ENCODE data around the gene DGKH. TPM values are rescaled to one million over a fixed set of nuclear protein-coding genes. Genes with fewer than 3 reads are reported as not detected.
A peak's percentile ranks its signal among the peaks of the same experiment; 100 is the strongest.

The DGKH gene
- total and polyA plus RNA-seq, 10 of the 15 experiments (the other 5 are each of a cell fraction or from before 2014, with no cell fraction given) = 1.3 to 15.2 (median 7.3) TPM

GRCh38 chr13:42140494-42140893 lies 92.0 kb downstream of the DGKH start:
- peak; percentile 90 for ATAC-seq
- no peak overlapping the region for H2AFZ ChIP-seq (ENCODE audit: control insufficient read depth, low read depth, low read length)
- SMC1A ChIA-PET (ENCODE audit: uncharacterized antibody, unreplicated experiment) = interaction anchor here (0.9 to 1.2 kb wide), 3 partner anchors 13 to 43 kb away, joined by 3 to 4 read pairs (median 3); no protein-coding TSS in a partner anchor
- H3K4me2 ChIP-seq (ENCODE audit: control insufficient read depth, insufficient read depth) = no peak overlapping the region
- CTCF ChIA-PET = no interaction called here
- RAD21 ChIA-PET (ENCODE audit: unreplicated experiment) = interaction anchor here (0.7 to 1.0 kb wide), 2 partner anchors 10 to 20 kb away, joined by 3 read pairs; no protein-coding TSS in a partner anchor
- no peak for DNase-seq (ENCODE audit: low read depth, low spot score)
- H3K4me3 ChIP-seq = no peak overlapping the region
- 50% methylated on average over 2 of the region's 2 CpGs for WGBS (ENCODE audit: insufficient coverage, insufficient replicate concordance, low lambda C conversion rate, missing lambda C conversion rate)
- no peak overlapping the region for H3K27ac ChIP-seq (ENCODE audit: control insufficient read depth, insufficient read depth)
- no peaks in the 10 kb centered on the region for H3K27me3 ChIP-seq (replicated peaks in 1 of 2; ENCODE audit: control insufficient read depth in 2 of 2, insufficient read depth in 2 of 2, low read length in 1 of 2)
- in situ Hi-C loops (cut with MboI) = no loop called here
- H3K36me3 ChIP-seq (ENCODE audit: control insufficient read depth in 2 of 2, insufficient read depth in 2 of 2, low read length in 1 of 2) = peaks cover 0 to 3% of the 10 kb centered on the region in 2 experiments; a peak in 1 of 4 replicates
- H3K4me1 ChIP-seq (ENCODE audit: control insufficient read depth, insufficient read depth, low read length) = no peaks in the 10 kb centered on the region; the same call in 1 of the 2 replicates
- peaks cover 2% of the 10 kb centered on the region; the same call in 1 of the 3 replicates for H3K9me3 ChIP-seq (replicated peaks; ENCODE audit: control insufficient read depth, insufficient read depth, low read length)
- H3K9ac ChIP-seq (ENCODE audit: control insufficient read depth, insufficient read depth, low read length) = no peak overlapping the region
- no peak for FAIRE-seq
- POLR2A ChIA-PET = no interaction called here
- BruUV-seq (replicated peaks) = no TSS peak
- intact Hi-C loops (cut with micrococcal nuclease; ENCODE audit: unreplicated experiment) = no loop called here
- H3K79me2 ChIP-seq (ENCODE audit: control insufficient read depth, insufficient read depth, low read length) = no peaks in the 10 kb centered on the region
- H4K20me1 ChIP-seq (ENCODE audit: control insufficient read depth, insufficient read depth) = no peaks in the 10 kb centered on the region
- peak; percentile 62; the same call in 1 of the 2 replicates for TF ChIP-seq RELB (IDR thresholded peaks at IDR 0.05; ENCODE audit: low read depth)
- TF ChIP-seq RAD21 (IDR thresholded peaks at IDR 0.05; ENCODE audit: insufficient read depth, low read depth, low read length) = no peak
- TF ChIP-seq ZBTB40 (IDR thresholded peaks at IDR 0.05; ENCODE audit: borderline replicate concordance) = no peak
- TF ChIP-seq ZNF207 (IDR thresholded peaks at IDR 0.05; ENCODE audit: borderline replicate concordance) = no peak
- TF ChIP-seq RBBP5 (conservative IDR thresholded peaks at IDR 0.05) = no peak
- TF ChIP-seq FOXK2 (IDR thresholded peaks at IDR 0.05) = no peak
- no peak for TF ChIP-seq CHD4 (IDR thresholded peaks at IDR 0.05)
- no peak for TF ChIP-seq CBX5 (IDR thresholded peaks at IDR 0.05; ENCODE audit: low read depth)
- peak; percentile 35; the same call in 1 of the 2 replicates for TF ChIP-seq JUNB (IDR thresholded peaks at IDR 0.05)
- TF ChIP-seq USF2 (IDR thresholded peaks at IDR 0.05; ENCODE audit: borderline replicate concordance, low read depth, low read length) = no peak
- TF ChIP-seq SREBF1 (IDR thresholded peaks at IDR 0.05; ENCODE audit: low read length) = no peak
- no peak for TF ChIP-seq ZNF384 (IDR thresholded peaks at IDR 0.05; ENCODE audit: borderline replicate concordance, low read depth, low read length)
- 0 out of 2 replicates have a peak, but pooled peaks have one; percentile 29 for TF ChIP-seq FOXM1 (IDR thresholded peaks at IDR 0.05; ENCODE audit: low read depth, low read length)
- TF ChIP-seq ZZZ3 (IDR thresholded peaks at IDR 0.05; ENCODE audit: control insufficient read depth, insufficient read length, low read depth) = no peak
- no peak for TF ChIP-seq POLR2AphosphoS5 (IDR thresholded peaks at IDR 0.05; ENCODE audit: low read length)
- no peak for TF ChIP-seq MEF2A (IDR thresholded peaks at IDR 0.05; ENCODE audit: insufficient read depth, low read depth, low read length)
- TF ChIP-seq POLR2A (IDR thresholded peaks at IDR 0.05; ENCODE audit: low read depth, low read length) = no peak
- no peak for TF ChIP-seq SUPT20H (IDR thresholded peaks at IDR 0.05; ENCODE audit: borderline replicate concordance, control insufficient read depth, low read depth, low read length)
- no peak for TF ChIP-seq SRF (IDR thresholded peaks at IDR 0.05; ENCODE audit: low read depth in 2 of 2, low read length in 2 of 2)
